Renal pelvis (tissue), 4 donors: Measurements from ENCODE around the gene GALNT10. TPM values are rescaled to one million over a fixed set of nuclear protein-coding genes. Genes with fewer than 3 reads are reported as not detected.

Source experiments
- DNase-seq: peaks from one replicate; pipeline ENCODE4 v3.0.0-alpha.2; 2013
- polyA plus RNA-seq, 3 donors: library from polyadenylated mRNA; unstranded; fragments of 120-200 nt; gene quantifications; one replicate each; pipeline ENCODE4 v1.2.1, GENCODE V29; 2013; ENCODE audit not compliant: insufficient read length in 3 of 3

GALNT10 gene
- polyA plus RNA-seq, 3 donors, result 24.3 to 28.7 (median 26.6) TPM

- DNase-seq, result no peak
Measured at GRCh38 chr5:154466671-154467070, 276.1 kb downstream of the GALNT10 start.

GRCh38 chr5:154467655-154468354 is 277.3 kb downstream of the GALNT10 start:
- DNase-seq, result no peak

- no peak for DNase-seq
Measured at GRCh38 chr5:154470137-154470536, 279.6 kb downstream of the GALNT10 start.

Other genes starting within 250 kb of the GALNT10 start
- gene FAM114A2, start 151.8 kb upstream of the GALNT10 start, polyA plus RNA-seq, result 10 to 100 TPM; 32.0 to 35.6 (median 33.2) TPM
- 10 to 100 TPM; 42.2 to 48.7 (median 44.1) TPM for gene MFAP3, start 151.8 kb upstream of the GALNT10 start, polyA plus RNA-seq